Testis (tissue), 2 donors: ENCODE measurements around the gene SAP25.

Experiments
- CTCF ChIP-seq, 3 experiments: fragments of 450-650 bp in 2 of 3; fragments of 200-600 bp in 1 of 3; sonication (generic) in 1 of 3; IDR thresholded peaks; one replicate each; pipeline ENCODE4 v1.5.1; 2016 to 2019; ENCODE audit warnings: antibody characterized with exemption in 3 of 3, mild to moderate bottlenecking in 2 of 3, moderate library complexity in 1 of 3
- POLR2A ChIP-seq: fragments of 450-650 bp; IDR thresholded peaks from one replicate; pipeline ENCODE4 v1.6.1; 2017; ENCODE audit warnings: antibody characterized with exemption, mild to moderate bottlenecking, moderate library complexity

- TF ChIP-seq CTCF (IDR thresholded peaks at IDR 0.05), result no peak
- TF ChIP-seq POLR2A, result no peak
Measured at GRCh38 chr7:100562195-100563099, 11.3 kb downstream of the SAP25 start.
